Psoas muscle (tissue), 8 donors: Measurements from ENCODE around the gene PIK3C2B. TPM values are rescaled to one million over a fixed set of nuclear protein-coding genes. Genes with fewer than 3 reads are reported as not detected.

Experiments
- ATAC-seq, 4 donors: fragments of 200-7000 bp; cut with Tn5 transposase; one replicate each; pipeline ENCODE4 v1.9.1; 2020; ENCODE audit warnings: moderate library complexity in 3 of 4, mild to moderate bottlenecking in 2 of 4
- DNase-seq, 2 donors: peaks; one replicate each; pipeline ENCODE4 v3.0.0-alpha.2; 2020
- H3K27ac ChIP-seq: fragments of 200-600 bp; one replicate; pipeline ENCODE4 v1.8.0; 2022
- H3K27me3 ChIP-seq, 3 donors: fragments of 200-600 bp in 1 of 3; one replicate each; pipeline versions ENCODE4 v1.6.1 to v1.8.0; 2013 to 2022; ENCODE audit warnings: low read length in 2 of 3, mild to moderate bottlenecking in 2 of 3, moderate library complexity in 1 of 3; ENCODE audit not compliant: insufficient read depth in 3 of 3
- H3K36me3 ChIP-seq, 2 donors: fragments of 200-600 bp in 1 of 2; one replicate each; pipeline versions ENCODE4 v1.6.1 to v1.8.0; 2013 to 2022; ENCODE audit warnings: low read depth in 1 of 2, mild to moderate bottlenecking in 1 of 2, moderate library complexity in 1 of 2; ENCODE audit not compliant: insufficient read depth in 1 of 2
- H3K4me1 ChIP-seq: fragments of 200-600 bp; one replicate; pipeline ENCODE4 v1.8.0; 2022
- H3K4me3 ChIP-seq: fragments of 200-600 bp; one replicate; pipeline ENCODE4 v1.8.0; 2022; ENCODE audit warnings: mild to moderate bottlenecking
- H3K9me3 ChIP-seq: fragments of 200-600 bp; one replicate; pipeline ENCODE4 v1.8.0; 2022
- WGBS, 3 donors: extraction: QIAGEN DNeasy Blood & Tissue Kit; methylation state at CpG; one replicate each; pipeline versions ENCODE4 v1.1.6 to v1.1.7; 2013; 5-methylcytosine and 5-hydroxymethylcytosine counted together
- intact Hi-C, 2 donors: fragments of 100-400 bp; cut with DNase I; formaldehyde crosslinking; loops; one replicate each; pipeline versions ENCODE4 v1.11.0 to v1.14.2; 2022
- polyA plus RNA-seq, 3 donors: library from polyadenylated mRNA; stranded (reverse); fragments of 200-250 nt; gene quantifications; one replicate each; pipeline ENCODE4 v1.2.3, GENCODE V29; 2013
- total RNA-seq, 4 donors: library from RNA; stranded (reverse); fragmentation: NEBNext Ultra II Directional in 2 of 4; extraction: Animal tissue kit (Norgen Biotek cat#: 25700) in 2 of 4; gene quantifications; one replicate each; pipeline versions ENCODE4 v1.2.1 to v1.2.4, GENCODE V29; 2021 to 2023
- TF ChIP-seq, protein P1 (sequence below): fragments of 200-600 bp; IDR thresholded peaks from one replicate; pipeline ENCODE4 v1.8.0; 2022; ENCODE audit warnings: antibody characterized with exemption
- donor health status: healthy with polysubstance abuse.
- donor health status: DM: no; HTN: no; CAD: no; lungs with moderate emphysema.
- donor health status: Bipolar disorder and iron deficiency.
- donor health status: healthy.
- donor health status: DM: yes; HTN: yes; CAD: no.
- donor health status: DM: no; HTN: no; CAD: no.
- donor health status: DM: no; HTN: no; CAD: no.
- donor health status: DM: yes; HTN: yes; CAD: no.

PIK3C2B gene
- total and polyA plus RNA-seq, 7 donors = 1.9 to 20.9 (median 8.2) TPM

- intact Hi-C loops = no loop called here
- TF ChIP-seq, protein P1, sequence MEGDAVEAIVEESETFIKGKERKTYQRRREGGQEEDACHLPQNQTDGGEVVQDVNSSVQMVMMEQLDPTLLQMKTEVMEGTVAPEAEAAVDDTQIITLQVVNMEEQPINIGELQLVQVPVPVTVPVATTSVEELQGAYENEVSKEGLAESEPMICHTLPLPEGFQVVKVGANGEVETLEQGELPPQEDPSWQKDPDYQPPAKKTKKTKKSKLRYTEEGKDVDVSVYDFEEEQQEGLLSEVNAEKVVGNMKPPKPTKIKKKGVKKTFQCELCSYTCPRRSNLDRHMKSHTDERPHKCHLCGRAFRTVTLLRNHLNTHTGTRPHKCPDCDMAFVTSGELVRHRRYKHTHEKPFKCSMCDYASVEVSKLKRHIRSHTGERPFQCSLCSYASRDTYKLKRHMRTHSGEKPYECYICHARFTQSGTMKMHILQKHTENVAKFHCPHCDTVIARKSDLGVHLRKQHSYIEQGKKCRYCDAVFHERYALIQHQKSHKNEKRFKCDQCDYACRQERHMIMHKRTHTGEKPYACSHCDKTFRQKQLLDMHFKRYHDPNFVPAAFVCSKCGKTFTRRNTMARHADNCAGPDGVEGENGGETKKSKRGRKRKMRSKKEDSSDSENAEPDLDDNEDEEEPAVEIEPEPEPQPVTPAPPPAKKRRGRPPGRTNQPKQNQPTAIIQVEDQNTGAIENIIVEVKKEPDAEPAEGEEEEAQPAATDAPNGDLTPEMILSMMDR = no peak
- no peaks in the 10 kb centered on the region for H3K9me3 ChIP-seq
- H3K4me3 ChIP-seq = no peak overlapping the region
- ATAC-seq = no peak
- peaks cover 0 to 61% of the 10 kb centered on the region in 2 donors for H3K36me3 ChIP-seq
- DNase-seq = no peak
- no peak overlapping the region for H3K27ac ChIP-seq
- no peaks in the 10 kb centered on the region for H3K27me3 ChIP-seq
- 73 to 74% (median 73%) methylated on average over 18 of the region's 18 CpGs for WGBS, 3 donors
- H3K4me1 ChIP-seq = peaks cover 17% of the 10 kb centered on the region
These were observed 39.4 kb downstream of the PIK3C2B start for GRCh38 chr1:204455063-204455830.

DNA sequence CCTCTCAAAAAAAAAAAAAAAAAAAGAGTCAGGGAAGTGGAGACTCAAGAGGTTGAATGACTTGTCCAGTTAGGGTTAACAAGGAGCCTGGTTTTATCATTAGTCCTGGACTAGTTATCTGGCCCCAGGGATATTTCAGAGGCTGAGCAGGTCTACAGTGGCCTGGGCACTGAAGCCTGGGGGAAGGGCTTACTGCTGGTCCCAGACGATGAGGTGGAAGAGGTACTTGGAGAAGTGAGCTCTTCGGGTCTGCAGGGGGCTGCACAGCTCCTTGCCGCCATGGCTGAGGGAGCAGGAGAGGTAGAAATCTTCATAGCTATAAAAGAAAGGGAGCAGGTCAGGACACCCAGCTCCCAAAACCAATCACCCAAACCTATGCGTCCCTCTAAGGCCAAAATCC lies 40.1 kb downstream of the PIK3C2B start:
- H3K27me3 ChIP-seq = no peaks in the 10 kb centered on the region
- intact Hi-C loops = no loop called here
- no peak for ATAC-seq
- H3K4me3 ChIP-seq = no peak overlapping the region
- H3K27ac ChIP-seq = no peak overlapping the region
- DNase-seq = no peak
- TF ChIP-seq, protein P1 = no peak
- WGBS, 3 donors = 83 to 87% (median 86%) methylated on average over 4 of the region's 4 CpGs
- H3K36me3 ChIP-seq = peaks cover 0 to 53% of the 10 kb centered on the region in 2 donors
- H3K4me1 ChIP-seq = peaks cover 25% of the 10 kb centered on the region
- no peaks in the 10 kb centered on the region for H3K9me3 ChIP-seq

DNA sequence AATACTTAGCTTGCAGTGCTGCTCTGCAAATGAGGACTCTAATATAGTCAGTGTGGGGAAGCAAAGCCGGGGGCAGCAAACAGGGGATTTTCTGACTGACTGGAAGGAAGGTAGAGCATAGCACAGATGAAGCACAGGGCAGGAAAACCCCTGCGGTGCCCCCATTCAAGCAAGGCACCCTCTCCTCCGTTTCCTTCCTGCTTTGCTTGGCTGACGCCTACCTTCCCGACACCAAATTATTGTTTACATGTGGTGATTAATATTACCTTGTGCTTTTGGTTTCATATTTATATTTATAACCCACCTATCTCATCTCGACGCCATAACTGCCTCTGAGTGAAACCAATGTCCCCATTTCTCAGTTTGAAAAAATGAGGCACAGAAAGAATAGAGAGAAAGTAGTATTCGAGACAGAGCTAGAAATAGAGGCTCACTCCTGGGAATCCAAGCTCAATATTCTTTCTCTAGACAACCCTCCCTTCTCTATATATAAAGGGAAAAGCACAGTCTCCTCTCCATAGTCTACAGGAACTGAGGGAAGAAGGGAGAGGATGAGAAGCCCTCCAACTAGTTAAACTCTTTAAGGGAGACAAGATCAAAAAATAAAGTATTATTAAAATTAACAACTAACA lies 41.3 kb downstream of the PIK3C2B start:
- no peak overlapping the region for H3K4me3 ChIP-seq
- H3K4me1 ChIP-seq = peaks cover 34% of the 10 kb centered on the region
- intact Hi-C loops = no loop called here
- no peaks in the 10 kb centered on the region for H3K9me3 ChIP-seq
- WGBS, 3 donors = 71 to 79% (median 73%) methylated on average over 8 of the region's 8 CpGs
- DNase-seq = no peak
- TF ChIP-seq, protein P1 = no peak
- H3K36me3 ChIP-seq = peaks cover 0 to 47% of the 10 kb centered on the region in 2 donors
- no peak overlapping the region for H3K27ac ChIP-seq
- no peaks in the 10 kb centered on the region for H3K27me3 ChIP-seq
- ATAC-seq = no peak

- no peaks in the 10 kb centered on the region for H3K27me3 ChIP-seq
- ATAC-seq (peak in 1 of 4 donors; percentile 0), DNase-seq (no peak)
- H3K9me3 ChIP-seq = no peaks in the 10 kb centered on the region
- H3K4me1 ChIP-seq = peaks cover 50% of the 10 kb centered on the region
- H3K27ac ChIP-seq = peak overlapping the region; percentile 89
- WGBS, 3 donors = 44 to 66% (median 48%) methylated on average over 8 of the region's 8 CpGs
- H3K4me3 ChIP-seq = peak overlapping the region; percentile 53
- TF ChIP-seq, protein P1 = no peak
- intact Hi-C loops = loop anchor here in 1 of 2 donors (2.0 kb wide), 1 partner anchor 15 kb away; no protein-coding TSS in a partner anchor
- H3K36me3 ChIP-seq = peaks cover 0 to 46% of the 10 kb centered on the region in 2 donors
These were observed 43.1 kb downstream of the PIK3C2B start for GRCh38 chr1:204451352-204452124.
